Vagina (tissue), 2 donors: ENCODE results near the gene ALPG. TPM values are rescaled to one million over a fixed set of nuclear protein-coding genes. Genes with fewer than 3 reads are reported as not detected.
"Not testable (repeated sequence)": the region's sequence is repeated elsewhere in the genome, so short reads cannot be mapped to it uniquely, and the experiment has no call there.

Source experiments
- DNase-seq, 2 donors: peaks; one replicate each; pipeline ENCODE4 v3.0.0-alpha.2; 2017; ENCODE audit errors: extremely low spot score in 2 of 2
- H3K27ac ChIP-seq: fragments of 200-600 bp; sonication (generic); one replicate; pipeline ENCODE4 v1.5.1; 2019
- H3K27me3 ChIP-seq: fragments of 200-600 bp; sonication (generic); one replicate; pipeline ENCODE4 v1.5.1; 2019
- H3K36me3 ChIP-seq, 2 donors: fragments of 200-600 bp; sonication (generic); one replicate each; pipeline ENCODE4 v1.5.1; 2017 to 2019
- H3K4me1 ChIP-seq: fragments of 200-600 bp; sonication (generic); one replicate; pipeline ENCODE4 v1.5.1; 2019
- H3K4me3 ChIP-seq, 2 donors: fragments of 200-600 bp; sonication (generic); 1 replicate in 1 of 2; 2 replicates in 1 of 2; pipeline ENCODE4 v1.5.1; 2016 to 2019
- H3K9me3 ChIP-seq: fragments of 200-600 bp; sonication (generic); one replicate; pipeline ENCODE4 v1.5.1; 2019
- POLR2A ChIP-seq, 2 donors: fragments of 450-650 bp; IDR thresholded peaks; one replicate each; pipeline ENCODE4 v1.6.1; 2017; ENCODE audit warnings: antibody characterized with exemption in 2 of 2, mild to moderate bottlenecking in 2 of 2, moderate library complexity in 2 of 2
- POLR2AphosphoS5 ChIP-seq, 2 donors: sonication (generic); formaldehyde crosslinking; IDR thresholded peaks; one replicate each; pipeline ENCODE4 v1.9.0; 2017; ENCODE audit warnings: antibody characterized with exemption in 2 of 2, mild to moderate bottlenecking in 2 of 2, low read depth in 1 of 2; ENCODE audit not compliant: insufficient read depth in 1 of 2
- intact Hi-C: fragments of 100-400 bp; cut with DNase I; formaldehyde crosslinking; loops from one replicate; pipeline ENCODE4 v1.15.1; 2023
- total RNA-seq: library from RNA; depleted of rRNA; stranded (reverse); fragments of >200 nt; gene quantifications from one replicate; pipeline ENCODE4 v1.2.3, GENCODE V29; 2016
- TF ChIP-seq, protein P1 (sequence below), 3 experiments: fragments of 450-650 bp in 2 of 3; fragments of 200-600 bp in 1 of 3; sonication (generic) in 1 of 3; IDR thresholded peaks; one replicate each; pipeline ENCODE4 v1.5.1; 2017 to 2019; ENCODE audit warnings: antibody characterized with exemption in 3 of 3, mild to moderate bottlenecking in 2 of 3, moderate library complexity in 2 of 3

Gene ALPG
- total RNA-seq, 1 donor from 2014 or later: not detected

DNA sequence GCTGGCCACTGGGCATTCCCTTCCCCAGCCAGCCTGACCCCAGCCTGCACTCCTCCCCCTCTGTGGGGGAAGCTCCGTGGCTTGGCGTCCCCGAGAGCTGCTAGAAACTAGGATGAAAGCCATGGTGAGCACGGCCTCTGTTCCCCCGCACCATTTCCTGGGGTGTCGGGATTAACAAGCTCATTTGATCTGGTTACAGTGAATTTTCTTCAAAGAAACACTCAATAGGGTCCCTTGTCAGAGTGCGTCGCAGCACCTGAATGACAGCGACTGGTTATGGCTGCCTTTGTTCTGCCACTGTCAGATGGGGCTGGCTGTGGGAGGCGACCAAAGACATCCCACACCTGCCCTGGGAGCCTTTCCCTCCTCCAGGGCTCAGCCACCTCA is 41.7 kb downstream of the ALPG start:
- no peaks in the 10 kb centered on the region for H3K9me3 ChIP-seq
- DNase-seq: no peak
- no peaks in the 10 kb centered on the region for H3K4me1 ChIP-seq
- H3K4me3 ChIP-seq: no peak overlapping the region
- no peaks in the 10 kb centered on the region for H3K36me3 ChIP-seq
- intact Hi-C loops: no loop called here
- H3K27me3 ChIP-seq: no peaks in the 10 kb centered on the region
- no peak for TF ChIP-seq POLR2A (IDR thresholded peaks at IDR 0.05)
- no peak for TF ChIP-seq POLR2AphosphoS5 (IDR thresholded peaks at IDR 0.05; ENCODE audit: insufficient read depth in 1 of 2, low read depth in 1 of 2)
- TF ChIP-seq, protein P1, sequence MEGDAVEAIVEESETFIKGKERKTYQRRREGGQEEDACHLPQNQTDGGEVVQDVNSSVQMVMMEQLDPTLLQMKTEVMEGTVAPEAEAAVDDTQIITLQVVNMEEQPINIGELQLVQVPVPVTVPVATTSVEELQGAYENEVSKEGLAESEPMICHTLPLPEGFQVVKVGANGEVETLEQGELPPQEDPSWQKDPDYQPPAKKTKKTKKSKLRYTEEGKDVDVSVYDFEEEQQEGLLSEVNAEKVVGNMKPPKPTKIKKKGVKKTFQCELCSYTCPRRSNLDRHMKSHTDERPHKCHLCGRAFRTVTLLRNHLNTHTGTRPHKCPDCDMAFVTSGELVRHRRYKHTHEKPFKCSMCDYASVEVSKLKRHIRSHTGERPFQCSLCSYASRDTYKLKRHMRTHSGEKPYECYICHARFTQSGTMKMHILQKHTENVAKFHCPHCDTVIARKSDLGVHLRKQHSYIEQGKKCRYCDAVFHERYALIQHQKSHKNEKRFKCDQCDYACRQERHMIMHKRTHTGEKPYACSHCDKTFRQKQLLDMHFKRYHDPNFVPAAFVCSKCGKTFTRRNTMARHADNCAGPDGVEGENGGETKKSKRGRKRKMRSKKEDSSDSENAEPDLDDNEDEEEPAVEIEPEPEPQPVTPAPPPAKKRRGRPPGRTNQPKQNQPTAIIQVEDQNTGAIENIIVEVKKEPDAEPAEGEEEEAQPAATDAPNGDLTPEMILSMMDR (IDR thresholded peaks at IDR 0.05): no peak
- no peak overlapping the region for H3K27ac ChIP-seq

GRCh38 chr2:232449964-232450363 is 43.3 kb downstream of the ALPG start:
- TF ChIP-seq, protein P1 (IDR thresholded peaks at IDR 0.05): no peak
- TF ChIP-seq POLR2A (IDR thresholded peaks at IDR 0.05) (no peak), POLR2AphosphoS5 (IDR thresholded peaks at IDR 0.05; ENCODE audit: insufficient read depth in 1 of 2, low read depth in 1 of 2) (no peak)
- Histone ChIP-seq H3K4me1 (no peaks in the 10 kb centered on the region), H3K36me3 (no peaks in the 10 kb centered on the region), H3K27ac (no peak overlapping the region), H3K4me3 (no peak overlapping the region), H3K9me3 (no peaks in the 10 kb centered on the region), H3K27me3 (no peaks in the 10 kb centered on the region)
- intact Hi-C loops: no loop called here
- peak in 1 of 2 donors; percentile 71 for DNase-seq

DNA sequence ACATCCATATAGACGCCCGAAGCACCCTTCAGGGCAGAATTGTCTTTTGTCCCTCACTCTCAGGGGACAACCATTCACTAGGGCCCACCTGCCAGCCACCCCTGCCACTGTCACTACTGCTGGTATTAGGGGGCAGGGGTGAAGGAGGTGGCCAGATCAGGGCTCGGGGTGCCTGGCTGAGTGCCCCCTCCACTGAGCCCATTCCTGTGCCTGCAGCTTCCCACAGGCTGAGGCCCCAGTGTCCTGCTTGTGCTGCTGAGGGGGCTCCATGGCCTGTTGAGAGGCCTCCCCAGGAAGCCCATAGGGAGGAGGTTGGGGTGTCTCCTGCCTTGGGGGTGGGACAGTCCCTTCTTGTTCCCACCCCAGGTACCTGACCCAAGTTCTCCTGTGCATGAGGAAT is 45.0 kb downstream of the ALPG start:
- H3K9me3 ChIP-seq, H3K27ac ChIP-seq, H3K4me3 ChIP-seq, intact Hi-C loops, H3K4me1 ChIP-seq, H3K36me3 ChIP-seq, H3K27me3 ChIP-seq: not testable (repeated sequence)
- DNase-seq: peak in 1 of 2 donors; percentile 55

GRCh38 chr2:232454630-232455029 is 48.0 kb downstream of the ALPG start:
- TF ChIP-seq POLR2A (IDR thresholded peaks at IDR 0.05) (no peak), POLR2AphosphoS5 (IDR thresholded peaks at IDR 0.05; ENCODE audit: insufficient read depth in 1 of 2, low read depth in 1 of 2) (no peak)
- TF ChIP-seq, protein P1 (IDR thresholded peaks at IDR 0.05): no peak
- H3K4me1 ChIP-seq: no peaks in the 10 kb centered on the region
- no peaks in the 10 kb centered on the region for H3K36me3 ChIP-seq
- no peaks in the 10 kb centered on the region for H3K27me3 ChIP-seq
- intact Hi-C loops: no loop called here
- peak in 1 of 2 donors; percentile 64 for DNase-seq
- no peak overlapping the region for H3K4me3 ChIP-seq
- no peaks in the 10 kb centered on the region for H3K9me3 ChIP-seq
- no peak overlapping the region for H3K27ac ChIP-seq

GRCh38 chr2:232455426-232456255 is 49.0 kb downstream of the ALPG start, which contains the start of gene ALPI:
TSS of gene ALPI (plus strand) at chr2:232456153. CDS start at chr2:232456200, 47 bp downstream.
- DNase-seq: no peak
- Histone ChIP-seq H3K27me3 (no peaks in the 10 kb centered on the region), H3K9me3 (no peaks in the 10 kb centered on the region), H3K36me3 (no peaks in the 10 kb centered on the region), H3K27ac (no peak within 1 kb of the TSS), H3K4me3 (no peak within 1 kb of the TSS), H3K4me1 (no peaks in the 10 kb centered on the region)
- TF ChIP-seq POLR2AphosphoS5 (IDR thresholded peaks at IDR 0.05; ENCODE audit: insufficient read depth in 1 of 2, low read depth in 1 of 2) (no peak), POLR2A (IDR thresholded peaks at IDR 0.05) (no peak)
- TF ChIP-seq, protein P1 (IDR thresholded peaks at IDR 0.05): no peak
- intact Hi-C loops: no loop called here
